Endodermal cell (in vitro differentiated cells): ENCODE data around the gene XYLT1. TPM values are rescaled to one million over a fixed set of nuclear protein-coding genes. Genes with fewer than 3 reads are reported as not detected.

Experiments used
- DNase-seq: peaks from one replicate; pipeline ENCODE4 v3.0.0-alpha.2; 2017
- H3K27ac ChIP-seq: 2 replicates; pipeline ENCODE4 v1.5.1; 2013; ENCODE audit warnings: mild to moderate bottlenecking, low read depth, low read length, moderate library complexity
- H3K27me3 ChIP-seq: 2 replicates; pipeline ENCODE4 v1.6.1; 2013; ENCODE audit warnings: mild to moderate bottlenecking, low read length, moderate library complexity; ENCODE audit not compliant: insufficient read depth, control insufficient read depth, poor library complexity, severe bottlenecking
- H3K36me3 ChIP-seq: 2 replicates; pipeline ENCODE4 v1.7.0; 2013; ENCODE audit warnings: mild to moderate bottlenecking, low read length, moderate library complexity; ENCODE audit not compliant: control insufficient read depth, insufficient read depth
- H3K4me1 ChIP-seq: one replicate; pipeline ENCODE4 v1.7.0; 2013; ENCODE audit warnings: low read length; ENCODE audit not compliant: control insufficient read depth, insufficient read depth
- H3K4me3 ChIP-seq: 2 replicates; pipeline ENCODE4 v1.5.1; 2013; ENCODE audit warnings: mild to moderate bottlenecking, low read length, moderate library complexity
- H3K9ac ChIP-seq: 2 replicates; pipeline ENCODE4 v1.6.1; 2013; ENCODE audit warnings: mild to moderate bottlenecking, low read length, moderate library complexity; ENCODE audit not compliant: poor library complexity, severe bottlenecking; ENCODE audit errors: extremely low read depth
- H3K9me3 ChIP-seq: 2 replicates; pipeline ENCODE4 v1.6.1; 2013; ENCODE audit warnings: mild to moderate bottlenecking, low read length, moderate library complexity; ENCODE audit not compliant: control insufficient read depth
- H3K27ac Mint-ChIP-seq: 2 replicates; pipeline ENCODE4 v1.8.0; 2020; ENCODE audit warnings: mixed read lengths
- H3K27me3 Mint-ChIP-seq: 2 replicates; pipeline ENCODE4 v1.8.0; 2021; ENCODE audit warnings: mild to moderate bottlenecking, mixed read lengths; ENCODE audit not compliant: insufficient read depth
- H3K36me3 Mint-ChIP-seq: 2 replicates; pipeline ENCODE4 v1.8.0; 2020; ENCODE audit warnings: low read depth, mixed read lengths
- H3K4me1 Mint-ChIP-seq: 2 replicates; pipeline ENCODE4 v1.8.0; 2020; ENCODE audit warnings: mixed read lengths
- H3K4me3 Mint-ChIP-seq: 2 replicates; pipeline ENCODE4 v1.8.0; 2020; ENCODE audit warnings: mild to moderate bottlenecking, moderate library complexity, mixed read lengths
- H3K9me3 Mint-ChIP-seq: 2 replicates; pipeline ENCODE4 v1.8.0; 2020; ENCODE audit warnings: mild to moderate bottlenecking, mixed read lengths
- WGBS, 2 experiments: methylation state at CpG; one replicate each; pipeline versions ENCODE4 v1.1.5 to v1.1.7; 2013; ENCODE audit warnings: missing lambda C conversion rate in 2 of 2, mixed read lengths in 1 of 2; ENCODE audit not compliant: insufficient coverage in 1 of 2, insufficient read length in 1 of 2; 5-methylcytosine and 5-hydroxymethylcytosine counted together
- total RNA-seq, 2 donors: library from RNA; stranded (reverse); fragmentation: NEBNext Ultra II Directional in 1 of 2; extraction: Animal tissue kit (Norgen Biotek cat#: 25700) in 1 of 2; gene quantifications; 2 replicates in 1 of 2; 3 replicates in 1 of 2; pipeline ENCODE4 v1.2.1, GENCODE V29; 2021
- TF ChIP-seq, protein P1 (sequence below): fragments of 200-600 bp; sonication (generic); conservative IDR thresholded peaks from 2 replicates; pipeline ENCODE4 v1.5.0; 2021; ENCODE audit warnings: antibody characterized with exemption, mild to moderate bottlenecking

The XYLT1 gene
- total RNA-seq, 2 donors from 2014 or later: 26.8 to 28.5 TPM

DNA sequence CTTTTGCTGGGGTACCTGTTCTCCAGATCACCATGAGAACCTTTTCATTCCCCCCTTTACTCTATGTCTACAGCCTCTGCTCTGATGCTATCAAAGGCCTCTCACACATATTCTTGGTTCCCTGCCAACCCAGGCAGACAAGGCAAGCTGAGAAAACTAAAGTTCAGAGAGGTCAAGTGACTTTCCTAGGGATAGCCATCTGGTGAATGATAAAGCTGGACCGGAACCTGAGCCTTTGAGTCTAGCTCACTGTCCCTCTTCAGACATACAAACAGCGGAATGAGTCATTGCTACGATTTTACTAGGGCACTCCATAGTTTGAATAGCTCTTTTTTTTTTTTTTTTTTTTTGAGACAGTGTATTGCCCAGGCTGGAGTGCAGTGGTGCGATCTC is 73.3 kb downstream of the XYLT1 start:
- TF ChIP-seq, protein P1, sequence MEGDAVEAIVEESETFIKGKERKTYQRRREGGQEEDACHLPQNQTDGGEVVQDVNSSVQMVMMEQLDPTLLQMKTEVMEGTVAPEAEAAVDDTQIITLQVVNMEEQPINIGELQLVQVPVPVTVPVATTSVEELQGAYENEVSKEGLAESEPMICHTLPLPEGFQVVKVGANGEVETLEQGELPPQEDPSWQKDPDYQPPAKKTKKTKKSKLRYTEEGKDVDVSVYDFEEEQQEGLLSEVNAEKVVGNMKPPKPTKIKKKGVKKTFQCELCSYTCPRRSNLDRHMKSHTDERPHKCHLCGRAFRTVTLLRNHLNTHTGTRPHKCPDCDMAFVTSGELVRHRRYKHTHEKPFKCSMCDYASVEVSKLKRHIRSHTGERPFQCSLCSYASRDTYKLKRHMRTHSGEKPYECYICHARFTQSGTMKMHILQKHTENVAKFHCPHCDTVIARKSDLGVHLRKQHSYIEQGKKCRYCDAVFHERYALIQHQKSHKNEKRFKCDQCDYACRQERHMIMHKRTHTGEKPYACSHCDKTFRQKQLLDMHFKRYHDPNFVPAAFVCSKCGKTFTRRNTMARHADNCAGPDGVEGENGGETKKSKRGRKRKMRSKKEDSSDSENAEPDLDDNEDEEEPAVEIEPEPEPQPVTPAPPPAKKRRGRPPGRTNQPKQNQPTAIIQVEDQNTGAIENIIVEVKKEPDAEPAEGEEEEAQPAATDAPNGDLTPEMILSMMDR: no peak
- H3K4me1 Mint-ChIP-seq: peaks cover 45% of the 10 kb centered on the region
- peak overlapping the region; percentile 12 for H3K9ac ChIP-seq
- H3K27ac ChIP-seq: no peak overlapping the region
- peak overlapping the region; percentile 86 for H3K27ac Mint-ChIP-seq
- H3K27me3 ChIP-seq: no peaks in the 10 kb centered on the region
- no peaks in the 10 kb centered on the region for H3K9me3 Mint-ChIP-seq
- H3K27me3 Mint-ChIP-seq: no peaks in the 10 kb centered on the region
- no peak overlapping the region for H3K4me3 Mint-ChIP-seq
- no peaks in the 10 kb centered on the region for H3K36me3 Mint-ChIP-seq
- peaks cover 13% of the 10 kb centered on the region for H3K4me1 ChIP-seq
- no peaks in the 10 kb centered on the region for H3K9me3 ChIP-seq
- H3K36me3 ChIP-seq: no peaks in the 10 kb centered on the region
- H3K4me3 ChIP-seq: no peak overlapping the region
- no peak for DNase-seq
- WGBS, 2 experiments: 83 to 87% methylated on average over 2 to 4 of the region's 4 CpGs

DNA sequence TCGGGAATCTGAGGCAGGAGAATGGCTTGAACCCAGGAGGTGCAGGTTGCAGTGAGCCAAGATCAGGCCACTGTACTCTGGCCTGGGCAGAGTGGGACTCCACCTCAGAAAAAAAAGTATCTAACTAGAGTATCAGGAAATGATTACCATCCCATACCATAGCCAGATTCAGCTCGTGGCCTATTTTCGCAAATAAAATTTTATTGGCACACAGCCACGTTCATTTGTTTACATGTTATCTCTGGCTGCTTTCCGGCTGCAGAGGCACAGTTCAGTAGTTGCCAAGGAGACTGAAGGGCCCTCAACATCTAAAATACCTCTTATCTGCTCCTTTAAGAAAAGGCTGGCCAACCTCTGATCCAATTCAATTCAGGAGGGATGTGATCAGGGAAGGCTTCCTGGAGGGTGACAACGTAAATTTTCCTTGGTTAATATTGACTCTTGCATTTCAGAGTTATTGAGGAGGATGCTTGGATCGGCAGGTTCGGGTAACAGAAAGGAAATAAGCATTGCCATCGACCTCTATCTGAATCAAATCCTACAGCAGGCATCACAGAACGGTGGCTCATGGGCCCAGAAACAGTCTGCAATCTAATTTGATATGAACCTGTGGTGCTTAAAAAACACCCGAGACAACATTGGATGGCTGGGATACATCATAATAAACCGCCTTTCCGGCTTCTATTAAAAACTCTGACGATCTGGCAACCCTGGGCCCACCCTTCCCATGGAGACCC is 73.8 kb downstream of the XYLT1 start:
- peak overlapping the region; percentile 86 for H3K27ac Mint-ChIP-seq

DNA sequence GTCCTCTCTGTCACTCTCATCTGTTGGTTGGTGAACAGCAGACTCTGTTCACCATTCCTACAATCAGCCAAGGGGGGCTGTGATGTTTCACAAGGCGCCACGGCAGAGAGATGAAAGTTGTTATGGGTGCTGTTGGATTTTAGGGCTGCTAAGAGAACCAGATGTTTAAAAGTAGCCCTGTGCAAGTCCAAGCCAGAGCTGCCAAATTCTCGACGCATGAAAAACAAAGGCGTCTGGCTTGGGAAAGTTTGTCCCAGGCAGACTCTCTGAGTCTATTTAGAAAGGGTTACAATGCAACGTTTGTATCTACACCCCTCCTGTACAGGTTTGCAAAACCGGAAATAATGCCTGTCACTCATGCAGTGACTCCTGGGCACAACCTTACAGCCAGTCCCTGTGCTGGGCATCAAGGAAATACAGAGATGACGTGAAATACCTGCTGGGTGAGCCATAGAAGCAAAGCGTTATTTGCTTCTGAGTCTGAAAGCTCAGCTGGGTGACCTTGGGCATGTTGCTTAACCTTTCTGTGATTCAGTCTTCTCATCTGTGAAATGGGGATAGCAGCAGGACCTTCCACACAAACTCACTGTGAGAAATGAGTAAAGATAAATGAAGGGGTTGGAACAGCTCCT is 74.8 kb downstream of the XYLT1 start:
- no peaks in the 10 kb centered on the region for H3K27me3 Mint-ChIP-seq
- no peak overlapping the region for H3K27ac Mint-ChIP-seq
- H3K27ac ChIP-seq: no peak overlapping the region
- 83 to 91% methylated on average over 7 to 9 of the region's 9 CpGs for WGBS, 2 experiments
- no peaks in the 10 kb centered on the region for H3K9me3 ChIP-seq
- no peaks in the 10 kb centered on the region for H3K27me3 ChIP-seq
- TF ChIP-seq, protein P1: no peak
- no peaks in the 10 kb centered on the region for H3K36me3 ChIP-seq
- peaks cover 3% of the 10 kb centered on the region for H3K36me3 Mint-ChIP-seq
- peaks cover 59% of the 10 kb centered on the region for H3K4me1 Mint-ChIP-seq
- H3K9ac ChIP-seq: no peak overlapping the region
- H3K9me3 Mint-ChIP-seq: no peaks in the 10 kb centered on the region
- H3K4me1 ChIP-seq: peaks cover 16% of the 10 kb centered on the region
- H3K4me3 ChIP-seq: no peak overlapping the region
- H3K4me3 Mint-ChIP-seq: no peak overlapping the region
- DNase-seq: no peak

More for the DNA sequence above, 73.8 kb downstream of the XYLT1 start:
- Mint-ChIP-seq H3K27me3 (no peaks in the 10 kb centered on the region), H3K36me3 (peaks cover 3% of the 10 kb centered on the region), H3K4me3 (no peak overlapping the region), H3K4me1 (peaks cover 51% of the 10 kb centered on the region), H3K9me3 (no peaks in the 10 kb centered on the region)
- TF ChIP-seq, protein P1: no peak
- no peaks in the 10 kb centered on the region for H3K36me3 ChIP-seq
- WGBS, 2 experiments: 81 to 87% methylated on average over 12 to 14 of the region's 14 CpGs
- no peak for DNase-seq
- no peaks in the 10 kb centered on the region for H3K27me3 ChIP-seq
- H3K9me3 ChIP-seq: no peaks in the 10 kb centered on the region
- peak overlapping the region; percentile 12 for H3K9ac ChIP-seq
- H3K27ac ChIP-seq: no peak overlapping the region
- H3K4me1 ChIP-seq: peaks cover 16% of the 10 kb centered on the region
- H3K4me3 ChIP-seq: no peak overlapping the region
